ENCODE results near the gene SORBS2. TPM values are rescaled to one million over a fixed set of nuclear protein-coding genes. Genes with fewer than 3 reads are reported as not detected.

Gene SORBS2
- total RNA-seq, 1 experiment from 2014 or later, result 44.5 TPM

GRCh38 chr4:185748901-185749390 lies 63.0 kb downstream of the SORBS2 start:
- CTCF ChIA-PET, result interaction anchor here (1.6 kb wide), 1 partner anchor 273 kb away, joined by 5 read pairs; no protein-coding TSS in a partner anchor

More at GRCh38 chr4:185748901-185749390, 63.0 kb downstream of the SORBS2 start:
- TF ChIP-seq ATF3 (CRISPR knock-in tag; conservative IDR thresholded peaks at IDR 0.05), result no peak
- no peak for TF ChIP-seq ARID4B (CRISPR knock-in tag; IDR thresholded peaks at IDR 0.05; ENCODE audit: borderline replicate concordance)
- TF ChIP-seq ZNF416 (CRISPR knock-in tag; IDR thresholded peaks at IDR 0.05), result no peak
- no peak for TF ChIP-seq E2F5 (CRISPR knock-in tag; IDR thresholded peaks at IDR 0.05)
- no peak for TF ChIP-seq AFF4 (CRISPR knock-in tag; IDR thresholded peaks at IDR 0.05; ENCODE audit: borderline replicate concordance)
- TF ChIP-seq HMGA2 (CRISPR knock-in tag; IDR thresholded peaks at IDR 0.05), result no peak
- no peak for TF ChIP-seq RELA (CRISPR knock-in tag; IDR thresholded peaks at IDR 0.05; ENCODE audit: borderline replicate concordance)
- no peak for TF ChIP-seq ZNF138 (CRISPR knock-in tag; conservative IDR thresholded peaks at IDR 0.05)
- TF ChIP-seq ZNF232 (CRISPR knock-in tag; IDR thresholded peaks at IDR 0.05), result no peak
- TF ChIP-seq PRRX2 (CRISPR knock-in tag; IDR thresholded peaks at IDR 0.05), result no peak
- no peak for TF ChIP-seq FOXP1 (CRISPR knock-in tag; IDR thresholded peaks at IDR 0.05; ENCODE audit: borderline replicate concordance)
- TF ChIP-seq IRF1 (CRISPR knock-in tag; IDR thresholded peaks at IDR 0.05), result no peak
- Mint-ChIP-seq H3K27ac (no peak overlapping the region), H3K9me3 (peaks cover 3% of the 10 kb centered on the region), H3K27me3 (ENCODE audit: low read depth) (no peaks in the 10 kb centered on the region), H3K4me3 (no peak overlapping the region), H3K36me3 (peaks cover 5% of the 10 kb centered on the region; the same call in 1 of the 2 replicates), H3K4me1 (peaks cover 14% of the 10 kb centered on the region)
- no peak for ATAC-seq
- POLR2A ChIA-PET, result no interaction called here
- DNase-seq (ENCODE audit: low spot score), result no peak

Data from WTC11 (cell line).